ENCODE results near the gene ADCY1.

The ADCY1 gene

GRCh38 chr7:45578022-45578421, 3.9 kb downstream of the ADCY1 start:
- DNase-seq (ENCODE audit: low spot score): no peak

- no peak for DNase-seq (ENCODE audit: low spot score)
Measured at GRCh38 chr7:45578467-45578866, 4.3 kb downstream of the ADCY1 start.

DNA sequence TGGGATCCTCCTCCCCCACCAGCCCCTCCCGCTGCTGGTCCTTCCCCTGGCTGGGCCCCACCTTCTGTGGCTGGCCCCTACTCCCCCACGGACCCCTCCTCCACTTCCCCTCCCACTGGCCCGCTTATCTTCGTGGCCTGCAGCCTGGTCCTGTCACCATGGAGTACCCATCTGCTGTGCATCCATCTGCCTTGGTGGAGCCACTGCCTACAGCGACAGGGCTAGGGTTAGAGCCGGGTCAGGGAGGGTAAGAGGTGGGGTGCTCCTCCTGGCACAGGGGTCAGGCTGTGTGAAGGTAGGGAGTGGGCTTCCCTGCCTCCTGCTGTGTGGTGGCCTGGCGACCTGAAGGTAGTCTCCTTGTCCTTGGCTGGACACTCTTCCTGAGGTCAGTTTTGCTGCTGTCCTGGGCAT, 5.2 kb downstream of the ADCY1 start:
- DNase-seq (ENCODE audit: low spot score): no peak

DNA sequence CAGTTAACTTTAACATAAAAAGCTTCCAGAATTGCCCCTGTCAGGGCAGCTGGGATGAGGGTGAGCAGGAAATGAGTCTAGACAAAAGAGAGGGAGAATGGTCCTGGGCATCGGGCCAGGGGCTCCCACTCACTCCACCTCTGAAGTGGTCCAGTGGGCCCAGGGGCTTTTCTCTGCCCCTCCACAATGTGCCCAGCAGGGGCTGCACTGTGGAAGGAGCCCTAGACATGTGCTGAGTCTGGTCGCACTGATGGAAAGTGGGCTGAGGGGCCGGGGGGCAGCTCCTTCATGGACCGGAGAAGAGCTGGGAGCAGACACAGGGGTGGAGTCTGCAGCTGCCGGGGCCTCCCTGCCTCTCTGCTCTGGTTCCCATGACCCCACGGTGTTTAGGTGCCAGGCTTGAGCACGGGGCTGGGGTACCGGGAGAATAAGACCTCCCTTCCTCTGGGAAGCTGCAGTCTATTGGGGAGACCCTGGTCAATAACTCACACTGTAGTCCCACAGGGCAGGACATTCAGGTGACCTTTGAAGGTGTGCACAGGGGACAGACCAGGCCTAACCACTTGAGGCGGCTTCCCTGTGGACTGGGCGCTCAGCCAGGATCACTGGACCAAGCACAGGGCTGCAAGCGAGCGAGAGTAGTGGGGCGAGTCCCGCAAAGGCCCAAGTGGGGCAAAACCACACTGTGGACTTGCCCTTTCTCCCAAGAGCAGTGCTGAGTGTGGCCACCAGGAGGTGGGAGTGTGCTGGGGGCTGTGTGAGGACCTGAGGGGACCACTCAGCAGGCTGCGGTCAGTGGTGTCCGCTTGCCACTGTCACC, 6.1 kb downstream of the ADCY1 start:
- peak; percentile 39 for DNase-seq (ENCODE audit: low spot score)

- DNase-seq (ENCODE audit: low spot score): no peak
Measured at GRCh38 chr7:45581271-45581780, 7.2 kb downstream of the ADCY1 start.

- no peak for DNase-seq (ENCODE audit: low spot score)
Measured at GRCh38 chr7:45582136-45582749, 8.1 kb downstream of the ADCY1 start.

GRCh38 chr7:45582868-45583277, 8.7 kb downstream of the ADCY1 start:
- no peak for DNase-seq (ENCODE audit: low spot score)

- DNase-seq (ENCODE audit: low spot score): no peak
Measured at GRCh38 chr7:45583296-45583695, 9.1 kb downstream of the ADCY1 start.

DNA sequence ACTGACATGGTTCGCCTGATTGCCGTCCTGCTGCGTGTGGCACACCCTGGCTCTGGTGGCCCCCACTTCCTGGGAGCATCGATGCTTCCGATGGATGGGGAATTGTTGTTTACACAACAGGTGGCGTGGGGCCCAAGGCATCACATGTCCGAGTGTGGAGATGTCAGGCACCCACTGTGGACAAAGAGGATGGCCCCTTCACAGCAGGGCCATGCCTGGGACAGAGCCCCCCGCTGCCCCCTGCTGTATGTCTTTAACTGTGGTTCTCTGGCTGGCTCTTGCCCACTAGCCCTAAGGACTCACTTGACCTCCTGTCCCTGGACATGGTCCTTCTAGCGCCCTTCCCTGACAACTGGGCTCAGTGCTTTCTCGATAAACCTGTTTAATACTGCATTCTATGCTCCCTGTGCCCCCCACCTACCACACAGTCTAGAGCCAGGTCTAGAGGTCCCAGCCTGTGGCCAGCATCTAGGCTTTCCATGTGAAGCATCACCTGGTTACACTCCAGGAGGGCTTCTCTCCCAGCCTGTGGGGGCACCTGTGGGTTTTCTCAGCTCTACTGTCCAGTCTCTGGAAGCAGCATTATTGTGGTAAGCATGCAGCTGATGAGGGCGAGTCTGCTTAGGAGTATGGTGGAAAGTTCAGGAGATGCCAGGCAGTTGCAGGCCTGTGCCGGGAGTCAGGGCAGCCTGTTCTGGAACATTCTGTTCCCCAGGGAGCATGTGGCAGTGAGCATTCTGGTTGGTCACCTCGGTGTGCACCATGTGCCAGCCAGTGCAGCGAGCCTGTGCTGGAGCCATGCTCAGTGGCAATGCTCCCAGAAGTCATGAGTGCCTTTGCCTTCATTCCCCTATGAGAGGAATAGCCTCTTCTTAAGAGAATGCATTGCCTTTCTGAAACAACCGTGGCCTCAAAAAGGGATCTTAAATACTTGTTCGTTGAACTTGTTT, 10.4 kb downstream of the ADCY1 start:
- DNase-seq (ENCODE audit: low spot score): no peak

DNA sequence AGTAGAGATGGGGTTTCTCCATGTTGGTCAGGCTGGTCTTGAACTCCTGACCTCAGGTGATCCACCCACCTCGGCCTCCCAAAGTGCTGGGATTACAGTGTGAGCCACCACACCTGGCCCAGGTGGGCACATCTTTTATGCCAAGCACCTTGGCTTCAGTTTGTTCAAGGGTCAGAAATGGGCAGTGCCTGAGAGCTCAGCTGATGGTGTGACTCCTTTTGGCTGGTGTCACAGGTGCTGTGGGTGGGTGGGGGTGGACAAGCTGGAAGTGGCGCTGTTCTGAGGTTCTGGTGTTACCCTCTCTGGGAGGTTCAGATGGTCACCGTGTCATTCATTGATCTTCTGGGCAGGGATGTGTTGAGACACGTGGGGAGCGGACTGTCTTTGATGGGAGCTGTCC, 11.5 kb downstream of the ADCY1 start:
- DNase-seq (ENCODE audit: low spot score): no peak

GRCh38 chr7:45586542-45587520, 12.7 kb downstream of the ADCY1 start:
- DNase-seq (ENCODE audit: low spot score): no peak

DNA sequence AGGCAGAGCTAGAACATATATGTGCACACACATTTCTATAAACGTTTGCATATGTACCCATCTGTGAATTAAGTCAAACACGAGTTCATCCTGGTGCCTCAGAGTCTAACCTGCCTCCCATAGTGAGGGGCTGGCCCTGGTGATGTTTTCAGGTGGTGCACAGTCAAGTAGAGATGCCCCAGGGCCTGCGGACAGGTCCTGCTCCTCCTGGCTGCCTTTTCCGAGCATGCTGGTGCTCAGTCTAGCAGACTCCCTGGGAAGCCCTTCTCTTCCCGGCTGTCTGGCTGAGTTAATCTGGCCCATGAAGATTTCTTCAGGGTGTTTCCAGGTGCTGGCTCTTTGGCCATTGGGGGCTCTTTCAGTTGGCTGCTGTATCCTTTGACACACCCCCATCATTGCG, 14.3 kb downstream of the ADCY1 start:
- no peak for DNase-seq (ENCODE audit: low spot score)

- no peak for DNase-seq (ENCODE audit: low spot score)
Measured at GRCh38 chr7:45589061-45589460, 14.9 kb downstream of the ADCY1 start.

- DNase-seq (ENCODE audit: low spot score): no peak
Measured at GRCh38 chr7:45589915-45590678, 15.9 kb downstream of the ADCY1 start.

GRCh38 chr7:45590679-45591057, 16.5 kb downstream of the ADCY1 start:
- DNase-seq (ENCODE audit: low spot score): no peak

DNA sequence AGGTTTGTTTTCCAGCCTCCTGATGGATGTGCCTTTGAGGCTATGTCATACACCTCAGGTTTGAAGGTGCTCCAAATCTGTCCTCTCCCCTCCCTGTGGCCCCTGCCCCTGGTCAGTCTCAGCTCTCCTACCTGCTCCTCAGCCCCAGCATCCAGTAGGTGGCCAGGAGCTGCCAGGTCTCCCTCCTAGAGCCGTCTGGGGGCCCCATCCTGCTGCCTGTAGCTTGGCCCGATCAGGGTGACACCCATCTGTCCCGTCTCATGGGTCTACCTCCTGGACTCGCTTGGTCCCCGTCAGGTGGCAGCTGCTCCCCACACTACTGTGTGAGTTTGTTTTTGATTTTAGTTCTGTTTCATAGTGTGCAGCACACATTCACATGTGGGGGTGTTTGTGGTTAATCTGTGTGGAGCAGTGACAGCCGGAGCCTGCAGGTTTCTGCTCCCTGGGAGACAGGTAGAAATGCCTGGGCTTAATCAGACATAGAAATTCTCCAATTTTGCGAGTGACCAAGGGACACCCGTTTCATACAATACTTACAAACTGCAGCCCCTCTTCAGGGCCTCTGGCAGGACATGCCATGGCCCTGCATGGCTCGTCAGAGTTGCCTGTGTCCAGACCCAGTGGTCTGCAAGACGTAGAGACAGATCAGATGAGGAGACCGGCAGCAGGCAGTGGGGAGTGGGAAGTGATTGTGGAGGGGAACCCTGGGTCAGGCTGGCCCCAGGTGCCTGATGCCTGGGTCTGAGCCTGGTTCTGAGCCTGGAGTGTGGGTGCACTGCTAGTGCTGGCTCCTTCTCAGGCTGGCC, 17.1 kb downstream of the ADCY1 start:
- DNase-seq (ENCODE audit: low spot score): no peak

GRCh38 chr7:45592230-45592991, 18.2 kb downstream of the ADCY1 start:
- DNase-seq (ENCODE audit: low spot score): no peak

DNA sequence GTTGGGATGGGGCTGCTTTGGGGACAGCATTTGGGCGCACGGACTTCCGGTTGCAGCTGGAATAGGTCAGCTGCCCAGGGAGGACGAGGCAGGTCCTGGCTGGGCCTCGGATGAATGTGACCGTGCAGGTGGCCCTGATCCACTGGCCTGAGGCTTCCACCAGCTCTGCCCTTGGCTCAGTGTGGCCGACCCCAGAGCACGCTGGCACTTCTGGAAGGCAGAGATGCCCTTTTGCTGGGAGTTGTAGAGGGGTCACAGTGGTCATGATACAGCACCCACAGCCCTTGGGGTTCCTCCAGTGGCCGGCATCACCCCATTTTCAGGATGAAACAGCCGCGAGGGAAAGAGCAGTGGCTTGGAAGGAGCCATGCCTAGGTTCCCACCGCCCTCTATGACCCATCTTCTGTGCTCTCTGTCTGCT, 19.0 kb downstream of the ADCY1 start:
- no peak for DNase-seq (ENCODE audit: low spot score)

- DNase-seq (ENCODE audit: low spot score): no peak
Measured at GRCh38 chr7:45593877-45594276, 19.7 kb downstream of the ADCY1 start.
